Measurements from ENCODE around the gene DCP1B.

The DCP1B gene

DNA sequence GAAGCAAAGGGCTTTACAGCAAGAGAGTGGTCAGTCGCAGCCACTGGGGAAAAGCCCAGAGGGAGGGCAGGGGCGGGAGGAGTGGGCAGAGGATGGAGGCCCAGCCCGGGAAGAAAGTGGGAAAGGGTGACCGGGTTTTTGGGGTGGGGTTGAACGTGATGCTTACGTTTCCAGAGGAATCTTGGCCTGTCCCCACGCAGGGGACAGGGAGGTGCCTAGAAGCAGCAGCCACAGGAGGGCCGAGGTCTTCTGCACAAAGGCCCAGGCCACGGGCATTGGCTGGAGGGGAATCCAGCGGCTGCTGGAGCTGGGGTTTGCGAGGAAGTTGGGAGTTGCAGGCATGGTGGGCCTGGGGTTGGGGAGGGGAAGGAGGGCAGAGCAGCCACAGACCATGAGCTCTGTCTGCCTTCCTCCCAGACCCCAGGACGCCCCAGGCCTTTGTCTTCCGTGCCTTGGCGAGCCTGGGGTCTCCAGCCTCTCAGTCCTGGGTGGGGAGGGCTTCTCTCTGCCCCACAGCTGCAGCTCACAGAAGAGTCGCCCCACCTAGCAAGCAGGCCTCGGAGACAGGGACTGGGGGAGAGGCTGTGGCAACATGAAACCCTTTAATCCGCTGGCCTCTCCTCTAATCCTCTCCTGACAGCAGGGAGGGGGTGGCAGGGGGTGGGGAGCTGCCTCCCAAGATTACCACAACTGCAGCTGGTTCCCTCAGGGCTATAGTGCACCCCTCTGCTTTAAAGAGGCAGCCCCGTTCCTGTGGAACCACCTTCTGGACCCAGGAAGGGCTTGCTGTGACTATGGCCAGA is 86.0 kb downstream of the DCP1B start, which contains the start of gene CACNA2D4:
CACNA2D4 (minus strand) TSS at position 572 of the 803 bp plus-strand sequence; CDS start at position 393, 179 bp downstream.
- DNase-seq = no peak

DNA sequence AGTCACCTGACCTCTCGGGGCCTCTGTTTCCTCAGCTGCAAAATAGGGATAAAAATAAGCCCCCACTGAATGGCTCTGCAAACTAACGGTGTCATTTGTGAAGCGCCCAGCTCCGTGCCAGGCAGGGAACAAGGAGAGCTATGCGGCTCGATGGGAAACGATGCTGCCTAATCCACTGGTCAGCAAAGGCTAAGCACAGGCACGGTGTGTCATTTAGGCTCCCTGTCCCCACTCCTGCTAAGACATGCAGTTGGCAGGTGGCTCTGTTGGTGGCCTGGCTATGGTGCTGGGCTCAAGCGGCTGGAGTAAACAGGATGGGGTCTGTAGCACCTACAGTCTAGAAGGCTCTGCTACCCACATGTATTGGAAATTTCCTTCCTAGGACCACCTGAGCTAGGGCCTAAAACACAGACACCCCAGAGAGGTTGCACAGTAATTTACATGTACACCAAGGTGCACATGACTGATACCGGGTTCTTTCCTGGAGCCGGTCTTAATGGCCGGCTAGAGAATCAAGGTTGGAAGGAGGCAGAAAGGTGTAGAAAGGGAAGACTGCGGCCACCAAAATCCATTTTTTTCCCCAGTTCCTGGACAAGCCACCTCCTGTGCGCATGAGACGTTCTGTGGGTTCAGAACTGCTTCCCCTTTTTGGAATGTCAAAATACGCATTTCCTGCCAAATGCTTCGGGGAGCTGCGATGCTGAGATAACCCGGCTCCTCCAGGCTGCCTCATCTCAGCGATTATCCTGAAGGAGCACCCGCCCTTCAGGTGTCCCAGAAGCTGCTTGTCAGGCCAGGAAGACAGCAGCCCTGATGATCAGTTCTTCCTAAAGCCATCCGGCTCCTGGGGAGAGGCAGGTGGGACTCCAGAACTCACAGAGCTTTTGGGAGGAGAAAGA is 86.8 kb downstream of the DCP1B start:
- DNase-seq = peak; percentile 35

- DNase-seq = no peak
Observed at GRCh38 chr12:1916371-1917171, 87.7 kb downstream of the DCP1B start.

DNA sequence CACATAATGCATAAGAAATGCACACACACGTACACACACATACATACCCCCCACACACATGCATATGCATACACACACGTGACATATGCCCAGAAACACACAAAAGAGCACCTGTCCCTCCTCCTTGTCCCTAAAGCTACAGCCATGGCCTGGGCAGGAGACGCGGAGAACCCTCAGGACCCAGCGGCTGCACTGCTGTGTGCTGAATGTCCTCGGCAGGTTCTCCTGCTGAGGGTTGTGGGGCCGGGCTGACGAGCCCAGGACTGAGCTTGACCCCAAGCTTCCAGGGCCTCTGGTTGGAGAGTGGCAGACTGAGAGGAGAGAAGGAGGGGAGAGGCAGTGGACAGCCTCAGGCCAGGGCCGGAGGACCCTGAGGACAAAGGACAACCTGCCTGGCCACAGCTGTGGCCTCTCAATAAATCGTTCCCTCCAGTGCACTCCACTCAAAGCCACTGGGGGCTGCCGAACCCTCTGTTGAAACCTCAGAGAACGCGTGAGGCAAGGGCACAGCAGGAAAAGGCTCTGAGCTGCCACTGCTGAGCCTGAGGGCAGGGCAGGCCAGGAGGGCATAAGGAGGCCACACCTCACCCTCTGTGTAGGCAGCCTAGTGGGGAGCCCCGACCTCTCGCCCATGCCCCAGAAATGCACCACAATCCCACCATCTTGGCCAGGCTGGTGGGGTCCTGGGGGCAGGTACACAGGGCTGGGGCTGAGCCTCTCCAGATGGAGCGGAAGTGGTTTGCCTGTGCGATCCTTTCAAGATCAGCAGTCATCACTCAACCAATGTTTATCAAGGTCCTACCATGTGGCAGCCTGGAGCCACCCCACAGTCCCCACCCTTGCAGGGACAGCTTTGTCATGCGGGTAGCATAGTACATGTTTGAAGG is 88.9 kb downstream of the DCP1B start:
- DNase-seq = no peak

DNA sequence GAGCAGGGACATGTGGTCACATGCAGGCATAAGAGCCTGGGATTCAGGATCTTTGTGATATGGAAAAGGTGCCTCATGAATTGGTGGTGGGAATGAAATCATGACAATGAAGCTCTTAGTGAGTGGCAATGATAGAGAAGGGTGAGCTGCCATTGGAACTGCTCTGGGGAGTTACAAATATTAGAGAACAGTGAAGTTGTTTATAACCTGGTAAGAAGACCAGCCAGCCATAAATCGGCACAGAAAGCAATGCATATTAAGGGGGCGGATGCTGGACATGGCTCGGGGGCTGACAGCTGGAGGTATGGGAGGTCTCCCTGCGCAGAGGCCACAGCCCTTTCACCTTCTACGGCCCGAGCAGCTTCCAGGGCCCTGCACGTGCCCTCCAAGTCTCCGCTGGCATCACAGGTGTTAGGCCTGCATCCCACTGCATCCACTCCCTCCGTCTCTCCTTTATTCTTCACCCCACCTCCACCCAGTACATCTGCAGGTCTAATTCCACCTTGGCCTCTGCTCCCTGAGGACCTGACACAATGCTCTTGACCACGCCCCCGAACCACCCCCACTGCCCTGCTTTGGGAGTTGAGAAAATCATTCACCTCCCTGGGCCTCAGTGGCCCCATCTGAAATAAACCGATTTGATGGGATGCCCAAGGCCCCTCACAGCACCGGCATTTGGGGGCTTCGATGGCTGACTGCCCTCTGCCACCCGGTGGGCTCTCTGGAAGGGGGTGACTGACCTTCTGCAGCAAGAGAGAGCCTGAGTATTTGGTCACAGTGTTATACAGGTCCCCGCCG is 89.9 kb downstream of the DCP1B start:
- no peak for DNase-seq

GRCh38 chr12:1913377-1914113 is 90.7 kb downstream of the DCP1B start:
- DNase-seq = no peak

- DNase-seq = no peak
Observed at GRCh38 chr12:1912580-1913376, 91.5 kb downstream of the DCP1B start.

- no peak for DNase-seq
Observed at GRCh38 chr12:1911598-1912575, 92.4 kb downstream of the DCP1B start.

DNA sequence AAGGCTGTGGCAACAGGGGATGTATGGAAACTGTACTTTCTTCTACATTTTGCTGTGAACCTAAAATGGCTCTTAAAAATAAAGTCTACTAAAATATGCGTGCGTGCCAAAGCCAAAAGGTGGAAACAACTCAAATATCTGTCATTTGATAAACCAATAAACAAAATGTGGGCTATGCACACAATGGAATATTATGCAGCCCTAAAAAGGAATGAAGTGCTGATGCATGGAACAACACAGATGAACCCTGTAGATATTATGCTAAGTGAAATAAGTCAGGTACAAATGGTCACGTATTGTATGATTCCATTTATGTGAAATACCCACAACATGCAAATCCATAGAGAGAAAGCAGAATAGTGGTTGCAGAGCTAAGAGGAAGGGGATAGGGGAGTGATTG is 93.8 kb downstream of the DCP1B start:
- no peak for DNase-seq

DNA sequence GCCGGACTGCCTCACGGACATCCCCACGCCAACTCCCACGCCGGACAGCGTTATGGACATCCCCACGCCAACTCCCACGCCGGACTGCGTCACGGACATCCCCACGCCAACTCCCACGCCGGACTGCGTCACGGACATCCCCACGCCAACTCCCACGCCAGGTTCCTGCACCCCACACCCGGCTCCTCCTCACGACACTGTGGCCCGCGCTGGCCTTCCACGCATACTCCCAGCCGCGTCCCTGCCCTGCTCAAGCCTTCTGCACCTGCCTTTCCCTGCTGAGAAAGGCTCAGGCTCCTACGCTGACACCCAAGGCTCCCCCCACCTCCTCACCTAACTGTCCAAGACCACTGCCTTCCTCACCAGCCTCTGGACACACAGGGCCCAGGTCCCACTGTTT is 95.5 kb downstream of the DCP1B start:
- DNase-seq = no peak

DNA sequence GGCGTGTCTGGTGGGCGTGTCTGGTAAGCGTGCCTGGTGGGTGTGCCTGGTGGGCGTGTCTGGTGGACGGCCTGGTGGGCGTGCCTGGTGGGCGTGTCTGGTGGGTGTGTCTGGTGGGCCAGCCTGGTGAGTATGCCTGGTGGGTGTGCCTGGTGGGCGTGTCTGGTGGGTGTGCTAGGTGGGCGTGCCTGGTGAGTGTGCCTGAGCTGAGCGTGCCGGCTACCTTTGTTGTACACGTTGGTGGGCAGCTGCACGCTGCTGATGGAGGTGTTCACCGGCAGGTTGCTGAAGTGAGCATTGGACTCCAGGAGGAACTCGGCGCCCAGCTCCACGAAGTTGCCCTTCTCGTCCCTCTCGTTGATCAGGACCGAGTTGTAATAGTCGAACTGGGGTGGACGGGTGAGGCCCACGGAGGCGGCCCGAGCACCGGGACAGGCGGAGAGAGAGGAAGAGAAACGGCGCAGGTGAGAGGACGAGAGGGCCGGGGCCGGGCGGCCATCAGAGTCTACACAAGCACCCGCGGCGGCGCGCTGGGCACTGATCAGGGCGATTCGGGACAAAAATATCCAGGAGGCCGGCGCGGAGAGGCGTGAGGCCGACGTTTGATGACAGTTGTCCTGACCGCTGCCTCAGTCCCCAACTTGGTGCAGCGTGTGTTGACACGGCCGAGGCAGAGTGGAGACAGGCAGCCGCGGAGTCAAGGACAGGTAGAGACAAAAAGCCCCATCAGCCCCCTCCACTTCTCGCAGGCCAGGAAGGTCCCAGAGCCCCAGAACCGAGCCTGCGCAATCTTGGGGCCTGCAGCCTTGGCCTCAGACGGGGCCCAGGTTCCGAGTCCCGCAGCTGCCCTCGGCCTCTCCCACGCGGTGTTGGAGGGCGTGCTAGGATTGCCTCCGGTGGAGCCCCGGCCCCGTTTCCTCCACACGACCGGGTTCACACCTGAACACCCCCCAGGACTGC is 96.3 kb downstream of the DCP1B start:
- peak; percentile 52 for DNase-seq

DNA sequence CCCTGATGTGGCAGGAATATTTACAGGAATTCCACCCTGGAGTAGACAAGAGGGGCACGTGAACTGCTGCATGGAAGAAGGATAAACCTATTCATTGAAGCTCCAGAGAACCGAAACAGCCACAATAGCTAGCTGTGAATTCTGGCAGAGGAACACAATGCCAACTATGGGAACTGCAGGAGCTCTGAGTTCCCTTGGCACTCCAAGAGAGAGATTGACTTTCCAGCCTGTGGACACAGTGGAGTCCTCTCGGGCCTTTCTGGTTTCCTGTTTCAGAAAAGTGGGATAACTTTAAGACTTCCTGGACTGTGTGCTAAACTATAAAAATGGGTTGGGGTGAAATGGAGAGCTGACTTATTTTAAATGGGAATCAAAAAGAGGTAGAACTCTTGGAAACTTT is 97.7 kb downstream of the DCP1B start:
- no peak for DNase-seq

DNA sequence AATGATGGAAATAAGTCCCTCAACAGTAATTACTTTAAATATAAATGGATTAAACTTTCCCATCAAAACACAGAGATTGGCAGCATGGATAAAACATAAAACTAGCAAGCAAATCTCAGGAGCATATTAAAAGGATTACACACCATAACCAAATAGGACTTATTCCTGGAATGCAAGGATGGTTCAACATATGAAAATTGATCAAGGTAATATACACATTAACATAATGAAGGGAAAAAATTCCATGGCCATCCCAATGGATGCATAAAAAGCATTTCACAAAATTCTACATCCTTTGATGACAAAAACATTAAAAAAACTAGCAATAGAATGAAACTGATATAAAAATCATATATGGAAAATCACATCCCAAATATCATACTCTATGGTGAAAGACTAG is 99.4 kb downstream of the DCP1B start:
- DNase-seq = no peak

- no peak for DNase-seq
Observed at GRCh38 chr12:1896964-1897363, 107.3 kb downstream of the DCP1B start.
